GM11168 (cell line): ENCODE results near the gene C1orf115.

Experiments used
- in situ Hi-C: fragments of 300-500 bp; cut with MboI; formaldehyde crosslinking; loops from one replicate; pipeline ENCODE4 v1.12.0; 2022; ENCODE audit warnings: low sequenced_read_pairs; ENCODE audit not compliant: unreplicated experiment

C1orf115 gene

GRCh38 chr1:220691053-220691684, 1.0 kb downstream of the C1orf115 start:
- in situ Hi-C loops: no loop called here

- in situ Hi-C loops: no loop called here
These were observed 2.5 kb downstream of the C1orf115 start for GRCh38 chr1:220692436-220693228.

- in situ Hi-C loops: no loop called here
These were observed 4.8 kb downstream of the C1orf115 start for GRCh38 chr1:220694866-220695382.

- in situ Hi-C loops: no loop called here
These were observed 5.3 kb downstream of the C1orf115 start for GRCh38 chr1:220695426-220695825.

GRCh38 chr1:220696226-220696862, 6.2 kb downstream of the C1orf115 start:
- in situ Hi-C loops: no loop called here

- in situ Hi-C loops: no loop called here
These were observed 6.7 kb downstream of the C1orf115 start for GRCh38 chr1:220696863-220697231.

GRCh38 chr1:220697326-220697725, 7.2 kb downstream of the C1orf115 start:
- in situ Hi-C loops: no loop called here

- in situ Hi-C loops: no loop called here
These were observed 8.4 kb downstream of the C1orf115 start for GRCh38 chr1:220698607-220699016.

- in situ Hi-C loops: no loop called here
These were observed 8.9 kb downstream of the C1orf115 start for GRCh38 chr1:220699044-220699443.

- in situ Hi-C loops: no loop called here
These were observed 10.5 kb downstream of the C1orf115 start for GRCh38 chr1:220700556-220701179.

- in situ Hi-C loops: no loop called here
These were observed 11.8 kb downstream of the C1orf115 start for GRCh38 chr1:220701974-220702373.

- in situ Hi-C loops: no loop called here
These were observed 12.6 kb downstream of the C1orf115 start for GRCh38 chr1:220702733-220703270.

- in situ Hi-C loops: no loop called here
These were observed 13.1 kb downstream of the C1orf115 start for GRCh38 chr1:220703305-220703704.

GRCh38 chr1:220705782-220706181, 15.6 kb downstream of the C1orf115 start:
- in situ Hi-C loops: no loop called here

- in situ Hi-C loops: no loop called here
These were observed 16.3 kb downstream of the C1orf115 start for GRCh38 chr1:220706480-220706879.

- in situ Hi-C loops: no loop called here
These were observed 17.0 kb downstream of the C1orf115 start for GRCh38 chr1:220707160-220707559.

GRCh38 chr1:220708244-220708643, 18.1 kb downstream of the C1orf115 start:
- in situ Hi-C loops: no loop called here

GRCh38 chr1:220708936-220709801, 19.0 kb downstream of the C1orf115 start:
- in situ Hi-C loops: no loop called here

GRCh38 chr1:220710333-220710732, 20.2 kb downstream of the C1orf115 start:
- in situ Hi-C loops: no loop called here
